GM12873 (cell line): ENCODE results near the gene ZCCHC10.

Experiments used
- TF ChIP-seq, protein P1 (sequence below): IDR thresholded peaks from 2 replicates; pipeline ENCODE4 v1.5.1; 2012; ENCODE audit warnings: low read depth, mild to moderate bottlenecking, moderate library complexity, low read length, control low read depth; ENCODE audit not compliant: insufficient read depth; ENCODE audit errors: missing control alignments

ZCCHC10 gene

DNA sequence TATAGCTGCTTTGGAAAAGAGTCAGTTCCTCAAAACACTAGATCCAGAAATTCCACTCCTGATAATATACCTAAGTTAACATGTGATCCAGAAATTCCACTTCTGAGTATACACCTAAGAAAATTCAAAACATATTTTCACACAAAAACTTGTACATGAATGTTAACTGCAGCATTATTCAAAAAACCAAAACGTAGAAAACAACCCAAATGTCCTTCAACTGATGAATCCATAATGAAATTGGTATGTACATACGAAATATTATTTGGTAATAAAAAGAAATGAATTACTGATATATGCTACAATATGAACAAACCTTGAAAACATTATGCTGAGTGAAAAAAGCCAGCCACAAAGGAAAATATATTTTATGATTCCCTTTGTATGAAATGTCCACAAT, 46.4 kb downstream of the ZCCHC10 start:
- TF ChIP-seq, protein P1, sequence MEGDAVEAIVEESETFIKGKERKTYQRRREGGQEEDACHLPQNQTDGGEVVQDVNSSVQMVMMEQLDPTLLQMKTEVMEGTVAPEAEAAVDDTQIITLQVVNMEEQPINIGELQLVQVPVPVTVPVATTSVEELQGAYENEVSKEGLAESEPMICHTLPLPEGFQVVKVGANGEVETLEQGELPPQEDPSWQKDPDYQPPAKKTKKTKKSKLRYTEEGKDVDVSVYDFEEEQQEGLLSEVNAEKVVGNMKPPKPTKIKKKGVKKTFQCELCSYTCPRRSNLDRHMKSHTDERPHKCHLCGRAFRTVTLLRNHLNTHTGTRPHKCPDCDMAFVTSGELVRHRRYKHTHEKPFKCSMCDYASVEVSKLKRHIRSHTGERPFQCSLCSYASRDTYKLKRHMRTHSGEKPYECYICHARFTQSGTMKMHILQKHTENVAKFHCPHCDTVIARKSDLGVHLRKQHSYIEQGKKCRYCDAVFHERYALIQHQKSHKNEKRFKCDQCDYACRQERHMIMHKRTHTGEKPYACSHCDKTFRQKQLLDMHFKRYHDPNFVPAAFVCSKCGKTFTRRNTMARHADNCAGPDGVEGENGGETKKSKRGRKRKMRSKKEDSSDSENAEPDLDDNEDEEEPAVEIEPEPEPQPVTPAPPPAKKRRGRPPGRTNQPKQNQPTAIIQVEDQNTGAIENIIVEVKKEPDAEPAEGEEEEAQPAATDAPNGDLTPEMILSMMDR = no peak

DNA sequence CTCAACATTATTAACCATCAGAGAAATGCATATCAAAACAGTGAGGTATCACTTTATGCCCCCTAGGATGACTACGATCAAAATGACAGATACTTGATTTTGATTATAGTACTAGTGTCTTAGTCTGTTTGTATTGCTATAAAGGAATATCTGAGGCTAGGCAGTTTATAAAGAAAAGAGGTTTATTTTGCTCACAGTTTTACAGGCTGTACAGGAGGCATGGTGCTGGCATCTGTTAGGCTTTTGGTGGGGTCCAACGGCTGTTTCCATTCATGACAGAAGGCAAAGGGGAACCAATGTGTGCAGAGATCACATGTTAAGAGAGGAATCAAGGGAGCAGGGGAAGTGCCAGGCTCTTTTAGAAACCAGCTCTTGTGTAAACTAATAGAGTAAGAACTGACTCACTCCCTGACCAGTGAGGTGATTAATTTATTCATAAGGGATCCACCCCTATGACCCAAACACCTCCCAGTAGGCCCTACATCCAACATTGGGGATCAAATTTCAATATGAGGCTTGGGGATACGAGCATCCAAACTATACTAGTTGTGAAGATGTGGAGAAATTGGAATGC, 46.9 kb downstream of the ZCCHC10 start:
- TF ChIP-seq, protein P1 = no peak

DNA sequence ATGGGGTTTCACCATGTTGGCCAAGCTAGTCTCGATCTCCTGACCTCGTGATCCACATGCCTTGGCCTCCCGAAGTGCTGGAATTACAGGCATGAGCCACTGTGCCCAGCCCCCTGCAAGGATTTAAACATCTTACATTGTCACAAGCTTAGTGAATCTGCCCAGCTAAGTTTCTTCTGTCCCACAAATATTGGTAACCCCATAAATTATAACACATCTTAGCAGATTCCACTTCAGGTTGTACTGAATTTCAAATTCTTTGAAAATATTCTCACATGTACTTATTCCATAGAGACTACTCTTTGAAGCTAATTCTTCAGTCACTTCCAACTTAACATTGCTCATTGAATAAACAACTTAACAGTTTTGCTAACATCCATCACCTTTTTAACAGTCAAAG, 49.5 kb downstream of the ZCCHC10 start:
- TF ChIP-seq, protein P1 = no peak

DNA sequence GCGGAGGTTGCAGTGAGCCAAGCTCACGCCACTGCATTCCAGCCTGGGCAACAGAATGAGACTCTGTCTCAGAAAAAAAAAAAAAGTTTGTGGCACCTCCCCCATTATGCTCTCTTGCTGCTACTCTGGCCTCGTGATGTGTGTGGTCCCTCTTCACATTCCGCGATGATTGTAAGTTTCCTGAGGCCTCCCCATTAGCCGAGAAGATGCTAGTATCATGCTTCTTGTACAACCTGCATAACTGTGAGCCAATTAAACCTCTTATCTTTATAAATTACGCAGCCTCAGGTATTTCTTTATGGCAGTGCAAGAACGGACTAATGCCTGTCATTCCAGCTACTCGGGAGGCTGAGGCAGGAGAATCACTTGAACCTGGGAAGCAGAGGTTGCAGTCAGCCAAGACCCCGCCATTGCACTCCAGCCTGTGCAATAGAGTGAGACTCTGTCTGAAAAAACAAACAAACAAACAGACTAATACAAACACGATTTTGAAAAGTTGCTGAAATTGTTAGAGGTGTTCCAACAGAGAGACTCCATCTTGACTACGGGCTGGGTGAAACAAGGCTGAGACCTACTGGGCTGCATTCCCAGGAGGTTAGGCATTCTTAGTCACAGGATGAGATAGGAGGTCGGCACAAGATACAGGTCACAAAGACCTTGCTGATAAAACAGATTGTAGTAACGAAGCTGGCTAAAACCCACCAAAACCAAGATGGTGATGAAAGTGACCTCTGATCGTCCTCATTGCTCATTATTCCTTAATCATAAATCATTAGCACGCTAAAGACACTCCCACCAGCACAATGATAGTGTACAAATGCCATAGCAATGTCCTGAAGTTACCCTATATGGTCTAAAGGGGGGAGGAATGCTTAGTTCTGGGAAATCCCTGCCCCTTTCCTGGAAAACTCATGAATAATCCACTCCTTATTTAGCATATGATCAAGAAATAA, 54.6 kb downstream of the ZCCHC10 start:
- TF ChIP-seq, protein P1 = no peak

DNA sequence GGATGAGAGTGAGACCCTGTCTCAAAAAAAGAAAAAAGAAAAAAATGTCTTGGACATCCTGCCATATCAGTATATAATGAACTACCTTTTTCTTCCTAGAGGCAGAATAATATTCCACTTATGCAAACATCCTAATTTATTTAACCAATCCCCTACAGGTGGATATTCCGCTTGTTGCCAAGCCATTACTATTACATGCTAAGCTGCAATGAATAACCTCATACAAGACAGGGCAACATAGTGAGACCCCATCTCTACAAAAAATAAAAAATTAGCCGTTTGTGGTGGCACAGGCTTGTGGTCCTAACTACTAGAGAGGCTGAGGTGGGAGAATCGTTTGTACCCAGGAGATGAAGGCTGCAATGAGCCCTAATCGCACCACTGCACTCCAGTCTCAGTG, 61.2 kb downstream of the ZCCHC10 start:
- TF ChIP-seq, protein P1 = no peak

DNA sequence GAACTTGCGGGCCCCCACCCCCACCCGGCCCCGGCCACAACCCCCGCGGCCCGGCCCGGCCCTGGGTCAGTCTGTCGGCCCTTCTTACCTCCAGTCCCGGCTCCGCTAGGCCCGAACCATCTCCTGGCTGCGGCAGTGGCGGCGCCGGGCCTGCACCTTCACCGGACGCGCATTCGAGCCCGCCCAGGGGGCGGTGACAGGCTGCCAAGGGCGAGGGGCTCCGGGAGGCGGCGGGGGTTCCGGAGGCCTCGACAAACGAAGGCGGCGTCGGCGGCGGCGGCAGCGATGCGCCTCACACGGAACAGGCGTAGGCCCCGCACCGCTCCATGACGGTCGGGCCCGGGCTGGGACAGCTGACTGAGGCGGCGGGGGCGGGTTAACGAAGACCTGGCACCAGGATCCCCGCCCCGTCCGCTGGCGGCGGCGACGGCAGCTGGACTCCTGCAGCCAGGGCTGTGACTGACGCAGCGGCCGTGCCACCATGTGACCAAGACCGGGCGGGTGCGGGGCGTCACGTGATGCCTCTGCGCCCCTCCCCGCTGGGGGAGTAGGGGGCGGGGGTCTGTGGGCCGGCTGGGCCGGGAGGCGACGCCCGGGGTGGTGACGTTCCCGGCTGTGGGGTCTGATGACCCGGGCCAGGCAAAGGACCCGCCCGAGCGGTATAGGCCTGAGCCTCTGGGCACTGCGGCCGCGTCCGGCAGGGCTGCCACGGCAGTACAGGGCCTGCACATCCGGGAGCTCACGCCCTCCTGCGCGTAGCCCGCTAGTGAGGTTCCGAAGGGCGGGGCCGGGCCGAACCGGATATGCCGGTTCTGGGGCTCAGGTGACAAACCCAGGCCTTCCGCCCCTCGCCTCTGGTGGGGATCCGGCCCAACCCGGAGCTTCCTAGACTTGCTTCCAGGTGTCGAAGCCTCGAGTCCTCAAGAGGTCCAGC, 62.9 kb downstream of the ZCCHC10 start, which contains the start of gene AFF4:
Gene AFF4 (minus strand): TSS at position 464 of the 934 bp plus-strand sequence. CDS start 26,445 bp downstream, outside the sequence.
- TF ChIP-seq, protein P1 = no peak
